IPS-NIHi7 (cell line): ENCODE results near the gene ST3GAL3.

ENCODE experiments used
- DNase-seq: peaks from one replicate; pipeline ENCODE4 v3.0.0; 2012; ENCODE audit warnings: mixed read lengths; ENCODE audit errors: extremely low spot score

The ST3GAL3 gene

GRCh38 chr1:43707190-43708001, at the start of gene ST3GAL3:
TSS of gene ST3GAL3 (plus strand) at chr1:43707536. CDS start at chr1:43736263, 28,727 bp downstream.
- peak; percentile 99 for DNase-seq

- no peak for DNase-seq
These were observed 47.8 kb upstream of the ST3GAL3 start for GRCh38 chr1:43659212-43660166.

- peak; percentile 68 for DNase-seq
These were observed 47.0 kb upstream of the ST3GAL3 start for GRCh38 chr1:43660355-43660754.

GRCh38 chr1:43664369-43664768, 43.0 kb upstream of the ST3GAL3 start:
- no peak for DNase-seq

GRCh38 chr1:43666608-43667007, 40.7 kb upstream of the ST3GAL3 start:
- DNase-seq = no peak

- DNase-seq = no peak
These were observed 38.4 kb upstream of the ST3GAL3 start for GRCh38 chr1:43668956-43669355.

GRCh38 chr1:43669878-43670277, 37.5 kb upstream of the ST3GAL3 start:
- DNase-seq = no peak

- DNase-seq = no peak
These were observed 36.1 kb upstream of the ST3GAL3 start for GRCh38 chr1:43671193-43671592.

GRCh38 chr1:43671626-43672330, 35.6 kb upstream of the ST3GAL3 start:
- no peak for DNase-seq

- DNase-seq = no peak
These were observed 34.1 kb upstream of the ST3GAL3 start for GRCh38 chr1:43673261-43673660.

- DNase-seq = no peak
These were observed 28.4 kb upstream of the ST3GAL3 start for GRCh38 chr1:43678940-43679339.

GRCh38 chr1:43683560-43683959, 23.8 kb upstream of the ST3GAL3 start:
- DNase-seq = no peak

- no peak for DNase-seq
These were observed 20.5 kb upstream of the ST3GAL3 start for GRCh38 chr1:43686801-43687200.

GRCh38 chr1:43687301-43688108, 19.8 kb upstream of the ST3GAL3 start:
- no peak for DNase-seq

GRCh38 chr1:43688109-43688387, 19.3 kb upstream of the ST3GAL3 start:
- DNase-seq = no peak

GRCh38 chr1:43688594-43689000, 18.7 kb upstream of the ST3GAL3 start:
- no peak for DNase-seq

GRCh38 chr1:43689289-43689688, 18.0 kb upstream of the ST3GAL3 start:
- no peak for DNase-seq

GRCh38 chr1:43691871-43692815, 15.2 kb upstream of the ST3GAL3 start:
- no peak for DNase-seq

- DNase-seq = no peak
These were observed 14.0 kb upstream of the ST3GAL3 start for GRCh38 chr1:43693371-43693770.

- DNase-seq = no peak
These were observed 8.1 kb upstream of the ST3GAL3 start for GRCh38 chr1:43699281-43699680.
